GM23338 (cell line): ENCODE results near the gene PORCN.

ENCODE experiments used
- CTCF ChIP-seq, 2 experiments: fragments of 200-600 bp in 1 of 2; sonication (generic) in 1 of 2; conservative IDR thresholded peaks; 2 replicates each; pipeline versions ENCODE4 v1.5.1 to v1.6.1; 2016 to 2017; ENCODE audit warnings: antibody characterized with exemption in 2 of 2, low read depth in 2 of 2, mild to moderate bottlenecking in 2 of 2, moderate library complexity in 1 of 2
- EZH2phosphoT487 ChIP-seq: fragments of 200-600 bp; sonication (generic); IDR thresholded peaks from one replicate; pipeline ENCODE4 v1.8.1; 2018; ENCODE audit warnings: antibody characterized with exemption; ENCODE audit not compliant: unreplicated experiment
- POLR2AphosphoS5 ChIP-seq: IDR thresholded peaks from 2 replicates; pipeline ENCODE4 v1.6.1; 2016; ENCODE audit warnings: antibody characterized with exemption, low read depth
- REST ChIP-seq: IDR thresholded peaks from one replicate; pipeline ENCODE4 v1.6.1; 2018; ENCODE audit warnings: antibody characterized with exemption; ENCODE audit not compliant: unreplicated experiment
- ZNF114 ChIP-seq: fragments of 250-450 bp; sonication (Bioruptor Pico); IDR thresholded peaks from 2 replicates; pipeline ENCODE4 v1.5.0; 2020; ENCODE audit warnings: mild to moderate bottlenecking, moderate library complexity

GRCh38 chrX:48538641-48539344 is 30.0 kb downstream of the PORCN start:
- TF ChIP-seq ZNF114 (CRISPR knock-in tag) = no peak
- no peak for TF ChIP-seq CTCF (conservative IDR thresholded peaks at IDR 0.05; ENCODE audit: low read depth in 2 of 2)
- no peak for TF ChIP-seq EZH2phosphoT487
- no peak for TF ChIP-seq POLR2AphosphoS5
- no peak for TF ChIP-seq REST
